Nephron (organoid): ENCODE measurements around the gene ICOSLG.
"Not testable (repeated sequence)": the region's sequence is repeated elsewhere in the genome, so short reads cannot be mapped to it uniquely, and the experiment has no call there.

Experiments
- H3K27ac Mint-ChIP-seq, 3 experiments: 2 replicates each; pipeline ENCODE4 v1.8.0; 2020; ENCODE audit warnings: mixed read lengths in 3 of 3, mild to moderate bottlenecking in 2 of 3, moderate library complexity in 1 of 3
- H3K27me3 Mint-ChIP-seq: 2 replicates; pipeline ENCODE4 v1.8.0; 2021; ENCODE audit warnings: low read depth, mild to moderate bottlenecking, moderate library complexity, mixed read lengths
- H3K36me3 Mint-ChIP-seq: 2 replicates; pipeline ENCODE4 v1.8.0; 2020; ENCODE audit warnings: low read depth, mixed read lengths
- H3K4me1 Mint-ChIP-seq: 2 replicates; pipeline ENCODE4 v1.8.0; 2020; ENCODE audit warnings: mixed read lengths
- H3K4me3 Mint-ChIP-seq, 3 experiments: 2 replicates each; pipeline ENCODE4 v1.8.0; 2020; ENCODE audit warnings: mild to moderate bottlenecking in 3 of 3, mixed read lengths in 3 of 3, moderate library complexity in 2 of 3
- H3K9me3 Mint-ChIP-seq: 2 replicates; pipeline ENCODE4 v1.8.0; 2020; ENCODE audit warnings: mixed read lengths

Gene ICOSLG

GRCh38 chr21:44190349-44191271 is 50.1 kb downstream of the ICOSLG start:
- not testable (repeated sequence) for H3K27ac Mint-ChIP-seq, H3K27me3 Mint-ChIP-seq, H3K4me3 Mint-ChIP-seq, H3K9me3 Mint-ChIP-seq, H3K4me1 Mint-ChIP-seq, H3K36me3 Mint-ChIP-seq

DNA sequence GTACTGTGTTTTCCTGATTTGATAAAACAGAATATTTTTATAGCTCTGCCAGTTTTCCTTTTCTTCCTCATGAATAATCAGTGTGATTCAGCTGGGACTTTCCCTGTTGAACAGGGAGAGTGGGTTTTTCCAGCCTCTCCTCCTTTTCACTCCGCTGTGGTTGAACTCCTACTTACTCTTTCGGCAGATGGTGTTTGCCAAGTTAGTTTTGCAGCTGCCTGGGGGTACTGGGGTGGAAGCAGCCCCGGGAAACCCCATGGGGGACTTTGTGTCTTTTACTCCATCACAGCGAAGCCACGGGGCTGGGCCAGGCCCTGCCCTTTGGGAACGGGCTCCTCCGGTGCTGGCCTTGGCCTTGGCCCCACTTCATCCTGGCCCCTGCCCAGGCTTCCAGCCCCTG is 55.9 kb downstream of the ICOSLG start:
- not testable (repeated sequence) for H3K36me3 Mint-ChIP-seq, H3K9me3 Mint-ChIP-seq, H3K4me1 Mint-ChIP-seq, H3K27me3 Mint-ChIP-seq, H3K4me3 Mint-ChIP-seq, H3K27ac Mint-ChIP-seq

- not testable (repeated sequence) for H3K27me3 Mint-ChIP-seq, H3K9me3 Mint-ChIP-seq, H3K27ac Mint-ChIP-seq, H3K4me1 Mint-ChIP-seq, H3K4me3 Mint-ChIP-seq, H3K36me3 Mint-ChIP-seq
Measured at GRCh38 chr21:44182202-44182601, 58.5 kb downstream of the ICOSLG start.

DNA sequence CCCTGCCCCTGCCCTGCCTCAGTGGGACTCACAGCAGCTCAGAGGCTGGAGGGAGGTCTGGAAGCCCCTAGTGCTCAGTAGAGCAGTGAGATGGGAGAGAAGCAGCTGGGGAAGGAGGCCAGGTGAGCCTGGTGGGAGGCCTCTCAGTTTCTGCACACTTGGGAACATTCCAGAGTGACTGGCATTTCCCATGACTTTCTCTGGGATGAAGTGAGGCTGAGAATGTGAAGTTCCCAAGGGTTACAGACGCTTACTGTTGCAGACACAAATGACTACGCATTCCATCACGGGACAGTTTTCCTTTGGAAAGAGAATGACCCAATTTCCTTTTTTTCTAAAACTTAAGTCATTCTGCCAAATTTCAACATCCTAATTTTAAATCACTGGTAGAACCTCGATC is 59.2 kb downstream of the ICOSLG start:
- not testable (repeated sequence) for H3K27me3 Mint-ChIP-seq, H3K27ac Mint-ChIP-seq, H3K4me3 Mint-ChIP-seq, H3K4me1 Mint-ChIP-seq, H3K9me3 Mint-ChIP-seq, H3K36me3 Mint-ChIP-seq

DNA sequence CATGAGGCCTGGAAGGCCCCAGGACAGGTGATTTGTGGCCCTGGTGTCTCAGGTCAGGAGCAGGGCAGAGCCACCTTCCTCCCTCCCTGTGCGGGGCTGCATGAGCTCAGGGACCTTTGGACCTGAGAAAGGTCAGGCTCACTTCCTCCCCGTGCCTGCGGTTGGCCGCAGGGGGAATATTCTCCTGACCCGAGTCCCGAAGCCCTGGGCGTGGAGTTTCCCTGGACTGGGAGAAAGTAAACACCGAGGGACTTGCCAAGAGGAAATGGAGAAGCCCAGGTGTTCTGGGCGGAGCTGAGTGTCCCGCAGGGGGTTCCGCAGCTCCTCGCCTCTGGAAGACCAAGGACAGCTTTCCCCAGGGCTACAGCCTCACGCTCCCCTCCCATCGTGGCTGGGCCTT is 64.6 kb downstream of the ICOSLG start:
- not testable (repeated sequence) for H3K4me3 Mint-ChIP-seq, H3K27me3 Mint-ChIP-seq, H3K27ac Mint-ChIP-seq, H3K4me1 Mint-ChIP-seq, H3K36me3 Mint-ChIP-seq, H3K9me3 Mint-ChIP-seq

GRCh38 chr21:44175189-44175588 is 65.6 kb downstream of the ICOSLG start:
- H3K9me3 Mint-ChIP-seq, H3K4me1 Mint-ChIP-seq, H3K36me3 Mint-ChIP-seq, H3K4me3 Mint-ChIP-seq, H3K27ac Mint-ChIP-seq, H3K27me3 Mint-ChIP-seq: not testable (repeated sequence)
